GM12878 (cell line): ENCODE measurements around the gene RO60. TPM values are rescaled to one million over a fixed set of nuclear protein-coding genes. Genes with fewer than 3 reads are reported as not detected.
A peak's percentile ranks its signal among the peaks of the same experiment; 100 is the strongest.

Experiments
- ATAC-seq: fragments of 200-7000 bp; cut with Tn5 transposase; 3 replicates; pipeline ENCODE4 v1.9.1; 2020; ENCODE audit warnings: mild to moderate bottlenecking, moderate library complexity
- BruUV-seq: library from RNA; stranded (reverse); fragments of 400-500 nt; replicated peaks from 2 replicates; lab custom pipeline; 2021; lab: Mats Ljungman, UMichigan
- CTCF ChIA-PET: fragments of 300-600 bp; sonication (Branson Sonifier 250); formaldehyde crosslinking; extraction: SDS; loops from one replicate; lab custom pipeline; 2021; ENCODE audit warnings: inconsistent platforms; lab: Yijun Ruan, JAX
- POLR2A ChIA-PET: fragments of 350-600 bp; formaldehyde crosslinking; extraction: SDS; loops from one replicate; lab custom pipeline; 2021; ENCODE audit warnings: inconsistent platforms; lab: Charles Lee
- RAD21 ChIA-PET: fragments of 300-600 bp; sonication (Branson Sonifier 250); formaldehyde crosslinking; loops from one replicate; lab custom pipeline; 2023; ENCODE audit warnings: antibody characterized with exemption; ENCODE audit not compliant: unreplicated experiment; lab: Charles Lee
- SMC1A ChIA-PET: fragments of 300-600 bp; sonication (Branson Sonifier 250); formaldehyde crosslinking; loops from one replicate; lab custom pipeline; 2023; ENCODE audit not compliant: unreplicated experiment, uncharacterized antibody; lab: Charles Lee
- DNase-seq: peaks from one replicate; pipeline ENCODE4 v3.0.0-alpha.2; 2011; ENCODE audit warnings: low read depth, low spot score
- FAIRE-seq: peaks from 3 replicates; lab custom pipeline; 2011; peaks lifted over from hg19 to GRCh38; lab: Jason Lieb, UNC
- H2AFZ ChIP-seq: 2 replicates; pipeline ENCODE4 v1.6.0; 2011; ENCODE audit warnings: low read depth, low read length, control low read depth; ENCODE audit not compliant: control insufficient read depth
- H3K27ac ChIP-seq: 2 replicates; pipeline ENCODE4 v1.5.1; 2011; ENCODE audit warnings: control low read depth; ENCODE audit not compliant: control insufficient read depth, insufficient read depth
- H3K27me3 ChIP-seq, 2 experiments: replicated peaks in 1 of 2; 2 replicates each; pipeline versions ENCODE4 v1.6.0 to v1.6.1; 2011; ENCODE audit warnings: low read length in 1 of 2; ENCODE audit not compliant: control insufficient read depth in 2 of 2, insufficient read depth in 2 of 2
- H3K36me3 ChIP-seq, 2 experiments: 2 replicates each; pipeline ENCODE4 v1.5.1; 2011; ENCODE audit warnings: low read length in 1 of 2; ENCODE audit not compliant: control insufficient read depth in 2 of 2, insufficient read depth in 2 of 2
- H3K4me1 ChIP-seq: 2 replicates; pipeline ENCODE4 v1.6.1; 2011; ENCODE audit warnings: mild to moderate bottlenecking, low read length, moderate library complexity, mixed read lengths; ENCODE audit not compliant: control insufficient read depth, insufficient read depth
- H3K4me2 ChIP-seq: 2 replicates; pipeline ENCODE4 v1.6.0; 2011; ENCODE audit warnings: control low read depth; ENCODE audit not compliant: control insufficient read depth, insufficient read depth
- H3K4me3 ChIP-seq: fragments of 200-600 bp; sonication (generic); 2 replicates; pipeline ENCODE4 v1.5.1; 2016
- H3K79me2 ChIP-seq: 2 replicates; pipeline ENCODE4 v1.6.0; 2011; ENCODE audit warnings: low read length; ENCODE audit not compliant: control insufficient read depth, insufficient read depth
- H3K9ac ChIP-seq: 2 replicates; pipeline ENCODE4 v1.8.0; 2011; ENCODE audit warnings: low read length, control low read depth, mixed read lengths; ENCODE audit not compliant: control insufficient read depth, insufficient read depth
- H3K9me3 ChIP-seq: replicated peaks from 3 replicates; pipeline ENCODE4 v1.5.1; 2011; ENCODE audit warnings: mild to moderate bottlenecking, low read length; ENCODE audit not compliant: control insufficient read depth, insufficient read depth
- H4K20me1 ChIP-seq: 2 replicates; pipeline ENCODE4 v1.6.0; 2011; ENCODE audit not compliant: control insufficient read depth, insufficient read depth
- FOXM1 ChIP-seq: IDR thresholded peaks from 2 replicates; pipeline ENCODE4 v1.6.1; 2012; ENCODE audit warnings: low read depth, mild to moderate bottlenecking, inconsistent platforms, low read length, moderate library complexity
- IKZF2 ChIP-seq, 2 experiments: fragments of 450-650 bp; IDR thresholded peaks; 2 replicates each; pipeline ENCODE4 v1.6.1; 2017; ENCODE audit warnings: mild to moderate bottlenecking in 2 of 2, moderate library complexity in 2 of 2
- RAD51 ChIP-seq: fragments of 450-650 bp; IDR thresholded peaks from 2 replicates; pipeline ENCODE4 v1.6.1; 2016; ENCODE audit warnings: moderate library complexity, mild to moderate bottlenecking, inconsistent platforms
- RELA ChIP-seq: fragments of 450-650 bp; IDR thresholded peaks from 2 replicates; pipeline ENCODE4 v1.8.0; 2014; ENCODE audit warnings: borderline replicate concordance; ENCODE audit not compliant: partially characterized antibody
- RUNX3 ChIP-seq: IDR thresholded peaks from 2 replicates; pipeline ENCODE4 v1.6.1; 2012; ENCODE audit warnings: low read length, inconsistent platforms
- ZBED1 ChIP-seq: IDR thresholded peaks from 2 replicates; pipeline ENCODE4 v1.6.1; 2016; ENCODE audit warnings: borderline replicate concordance
- ZNF24 ChIP-seq: fragments of 450-650 bp; IDR thresholded peaks from 2 replicates; pipeline ENCODE4 v1.6.1; 2017; ENCODE audit warnings: antibody characterized with exemption, mild to moderate bottlenecking
- ZNF274 ChIP-seq: IDR thresholded peaks from one replicate; pipeline ENCODE4 v1.8.0; 2011; ENCODE audit not compliant: insufficient read length, insufficient read depth
- WGBS: methylation state at CpG from one replicate; pipeline ENCODE4 v1.1.6; 2016; ENCODE audit warnings: low lambda C conversion rate; ENCODE audit not compliant: insufficient replicate concordance, insufficient coverage; ENCODE audit errors: missing lambda C conversion rate; 5-methylcytosine and 5-hydroxymethylcytosine counted together
- in situ Hi-C: fragments of 300-500 bp; cut with MboI; formaldehyde crosslinking; loops from 9 replicates; pipeline ENCODE4 v1.14.3; 2018; ENCODE audit warnings: mixed read lengths
- intact Hi-C: fragments of 100-400 bp; cut with micrococcal nuclease; formaldehyde crosslinking; loops from one replicate; pipeline ENCODE4 v1.14.2; 2022; ENCODE audit not compliant: unreplicated experiment
- polyA plus RNA-seq, 11 experiments: library from polyadenylated mRNA; depleted of rRNA in 4 of 11; unstranded in 6 of 11; stranded (reverse) in 5 of 11; fragments of >200 nt; fragmentation: Nextera tagmentation in 4 of 11; fragmentation: Illumina TruSeq in 1 of 11; extraction: Ambion mirVana in 4 of 11; extraction: Trizol in 1 of 11; gene quantifications; 1 replicate in 1 of 11; 2 replicates in 10 of 11; pipeline versions ENCODE4 v1.2.1 to v1.2.3, GENCODE V29; 2011 to 2016; ENCODE audit warnings: inconsistent platforms in 2 of 11, missing spikeins in 2 of 11, low read depth in 1 of 11
- total RNA-seq, 4 experiments: library from RNA; depleted of rRNA in 3 of 4; stranded (reverse); fragments of >200 nt in 3 of 4; fragmentation: Illumina TruSeq in 1 of 4; extraction: Trizol in 1 of 4; gene quantifications; 2 replicates each; pipeline versions ENCODE4 v1.2.1 to v1.2.3, GENCODE V29; 2013 to 2021
- TF ChIP-seq, protein P1 (sequence below): IDR thresholded peaks from 2 replicates; pipeline ENCODE4 v1.6.1; 2011; ENCODE audit warnings: borderline replicate concordance, low read depth, mild to moderate bottlenecking, moderate library complexity, mixed read lengths, low read length; ENCODE audit not compliant: insufficient read depth; ENCODE audit errors: extremely low read length

RO60 gene
- total and polyA plus RNA-seq, 10 of the 15 experiments (the other 5 are each of a cell fraction or from before 2014, with no cell fraction given) = 21.1 to 143 (median 83.1) TPM

DNA sequence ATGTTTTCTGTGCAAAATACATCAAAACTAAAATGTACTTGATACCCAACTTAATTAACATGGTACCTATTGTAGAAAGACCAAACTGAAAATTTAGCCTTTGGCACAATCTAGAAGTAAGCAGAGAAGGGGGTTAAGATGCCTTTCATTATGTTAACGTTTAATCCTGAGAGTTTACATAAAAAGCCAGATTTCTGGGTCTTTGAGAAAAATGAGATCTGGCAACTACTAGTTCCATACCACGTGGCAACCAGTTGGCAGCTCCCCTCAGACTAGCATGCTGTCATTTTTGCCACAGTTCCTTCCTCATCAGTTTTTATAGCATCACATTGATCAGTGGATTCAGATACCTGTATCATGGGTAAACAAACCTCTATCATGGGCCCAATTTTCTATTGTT is 1.5 kb downstream of the RO60 start:
- RAD21 ChIA-PET = interaction anchor here (1.0 kb wide), 1 partner anchor 43 kb away, joined by 3 read pairs; no protein-coding TSS in a partner anchor
- ATAC-seq (no peak), FAIRE-seq (no peak), DNase-seq (no peak)
- SMC1A ChIA-PET = interaction anchor here (1.3 kb wide), 1 partner anchor 41 kb away, joined by 4 read pairs; no protein-coding TSS in a partner anchor
- Histone ChIP-seq H3K27ac (peak overlapping the region; percentile 95), H3K4me1 (peaks cover 30% of the 10 kb centered on the region), H3K27me3 (no peaks in the 10 kb centered on the region), H2AFZ (no peak overlapping the region), H3K4me3 (peak overlapping the region; percentile 80), H3K36me3 (peaks cover 0 to 4% of the 10 kb centered on the region in 2 experiments; a peak in 2 of 4 replicates), H3K79me2 (peaks cover 97% of the 10 kb centered on the region), H4K20me1 (no peaks in the 10 kb centered on the region), H3K4me2 (peak overlapping the region; percentile 66), H3K9ac (peak overlapping the region; percentile 98), H3K9me3 (no peaks in the 10 kb centered on the region; the same call in 1 of the 3 replicates)
- 2% methylated on average over 2 of the region's 2 CpGs for WGBS
- peak; percentile 70 for TF ChIP-seq RAD51
- TF ChIP-seq, protein P1, sequence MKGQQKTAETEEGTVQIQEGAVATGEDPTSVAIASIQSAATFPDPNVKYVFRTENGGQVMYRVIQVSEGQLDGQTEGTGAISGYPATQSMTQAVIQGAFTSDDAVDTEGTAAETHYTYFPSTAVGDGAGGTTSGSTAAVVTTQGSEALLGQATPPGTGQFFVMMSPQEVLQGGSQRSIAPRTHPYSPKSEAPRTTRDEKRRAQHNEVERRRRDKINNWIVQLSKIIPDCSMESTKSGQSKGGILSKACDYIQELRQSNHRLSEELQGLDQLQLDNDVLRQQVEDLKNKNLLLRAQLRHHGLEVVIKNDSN = no peak
- in situ Hi-C loops (no loop called here), intact Hi-C loops (no loop called here)
- POLR2A ChIA-PET = interaction anchor here (0.5 to 1.0 kb wide), 2 partner anchors 43 to 47 kb away, joined by 3 to 4 read pairs; no protein-coding TSS in a partner anchor
- no TSS peak for BruUV-seq
- CTCF ChIA-PET = interaction anchor here (0.7 to 2.7 kb wide), 2 partner anchors 10 to 1343 kb away, joined by 4 to 15 read pairs; no protein-coding TSS in a partner anchor

DNA sequence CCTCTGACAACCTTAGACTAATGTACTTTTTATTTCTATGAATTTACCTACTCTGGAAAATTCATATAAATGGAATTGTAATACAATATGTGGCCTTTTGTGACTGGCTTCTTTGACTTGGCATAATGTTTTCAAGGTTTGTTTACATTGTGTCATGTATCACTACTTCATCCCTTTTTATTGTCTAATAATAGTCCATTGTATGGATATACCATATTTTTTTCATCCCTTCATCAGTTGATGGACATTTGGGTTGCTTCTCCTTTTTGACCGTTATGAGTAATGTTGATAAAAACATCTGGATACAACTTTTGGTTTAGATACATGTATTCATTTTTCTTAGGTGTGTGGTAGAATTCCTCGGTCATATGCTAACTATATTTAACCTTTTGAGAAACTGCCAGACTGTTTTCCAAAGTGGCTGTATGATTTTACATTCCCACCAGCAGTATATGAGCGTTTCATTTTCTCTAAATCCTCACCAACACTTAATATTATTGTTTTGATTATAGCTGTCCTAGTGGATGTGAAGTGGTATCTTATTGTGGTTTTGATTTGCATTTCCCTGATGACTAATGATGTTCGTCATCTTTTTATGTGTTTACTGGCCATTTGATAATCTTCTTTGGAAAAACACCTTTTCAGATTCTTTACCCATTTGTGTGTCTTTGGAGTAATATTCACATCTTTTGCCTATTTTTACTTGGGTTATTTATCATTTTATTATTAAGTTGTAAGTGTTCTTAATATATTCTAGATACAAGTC is 3.5 kb downstream of the RO60 start:
- Histone ChIP-seq H3K27ac (no peak overlapping the region), H3K4me3 (peak overlapping the region; percentile 14)
- RAD21 ChIA-PET = no interaction called here
- TF ChIP-seq ZBED1 (0 out of 2 replicates have a peak, but pooled peaks have one; percentile 29), RUNX3 (peak; percentile 55), ZNF274 (no peak), ZNF24 (peak; percentile 74), IKZF2 (IDR thresholded peaks at IDR 0.05) (peak; percentile 15 to 26; a peak in 1 of 4 replicates), FOXM1 (no peak), RELA (no peak)
- TF ChIP-seq, all 136 proteins: peak for 4
- CTCF ChIA-PET = interaction anchor here (0.6 to 2.7 kb wide), 4 partner anchors 8 to 98 kb away, joined by 3 to 15 read pairs (median 3); no protein-coding TSS in a partner anchor
- no peak for DNase-seq
- SMC1A ChIA-PET = interaction anchor here (0.7 to 1.0 kb wide), 2 partner anchors 9 to 47 kb away, joined by 3 read pairs; no protein-coding TSS in a partner anchor
- WGBS = 67% methylated on average over 4 of the region's 4 CpGs
- Histone ChIP-seq H2AFZ (no peak overlapping the region), H3K79me2 (peaks cover 95% of the 10 kb centered on the region), H3K4me2 (peak overlapping the region; percentile 69), H3K36me3 (peaks cover 0 to 4% of the 10 kb centered on the region in 2 experiments; a peak in 2 of 4 replicates), H3K9ac (no peak overlapping the region), H4K20me1 (no peaks in the 10 kb centered on the region), H3K9me3 (no peaks in the 10 kb centered on the region; the same call in 2 of the 3 replicates), H3K4me1 (peaks cover 20% of the 10 kb centered on the region), H3K27me3 (no peaks in the 10 kb centered on the region)
- no peak for ATAC-seq
- intact Hi-C loops = no loop called here
- BruUV-seq = no TSS peak
- POLR2A ChIA-PET = no interaction called here
- FAIRE-seq = no peak
- in situ Hi-C loops = no loop called here
